HCT116 (cell line): Measurements from ENCODE around the gene IDS. TPM values are rescaled to one million over a fixed set of nuclear protein-coding genes. Genes with fewer than 3 reads are reported as not detected.

Source experiments
- ATAC-seq: fragments of 200-7000 bp; cut with Tn5 transposase; 2 replicates; pipeline ENCODE4 v1.9.1; 2020; ENCODE audit warnings: mild to moderate bottlenecking, moderate library complexity
- BruUV-seq: library from RNA; stranded (reverse); fragments of 400-500 nt; replicated peaks from 2 replicates; lab custom pipeline; 2021; lab: Mats Ljungman, UMichigan
- CTCF ChIA-PET: fragments of 300-600 bp; sonication (Branson Sonifier 250); formaldehyde crosslinking; loops from one replicate; lab custom pipeline; 2021; ENCODE audit warnings: antibody characterized with exemption; lab: Charles Lee
- POLR2A ChIA-PET: fragments of 300-600, 350-600 bp; sonication (Branson Sonifier 250); formaldehyde crosslinking; loops from one replicate; lab custom pipeline; 2021; ENCODE audit warnings: antibody characterized with exemption; lab: Charles Lee
- RAD21 ChIA-PET, 2 experiments: fragments of 300-600 bp; sonication (Branson Sonifier 250); formaldehyde crosslinking; loops; one replicate each; lab custom pipeline; 2023; ENCODE audit warnings: low total read pairs in 2 of 2; ENCODE audit not compliant: uncharacterized antibody in 2 of 2, unreplicated experiment in 2 of 2, low non-redundant PET in 1 of 2; lab: Charles Lee
- DNase-seq: peaks from one replicate; pipeline ENCODE4 v3.0.0-alpha.2; 2010; ENCODE audit warnings: low read depth, low spot score
- H2AFZ ChIP-seq: fragments of 200-600 bp; shearing (Covaris generic), sonication (generic); 2 replicates; pipeline ENCODE4 v1.6.1; 2017; ENCODE audit warnings: low read depth, mixed run types, mixed read lengths, antibody characterized with exemption, low read length; ENCODE audit not compliant: poor library complexity, severe bottlenecking
- H3K27ac ChIP-seq: 2 replicates; pipeline ENCODE4 v1.5.1; 2012; ENCODE audit warnings: low read depth, low read length
- H3K27me3 ChIP-seq: fragments of 200-600 bp; sonication (generic); 2 replicates; pipeline ENCODE4 v1.6.1; 2016; ENCODE audit warnings: mixed run types, low read length, mixed read lengths; ENCODE audit not compliant: insufficient read depth
- H3K36me3 ChIP-seq, 2 experiments: fragments of 200-500 bp in 1 of 2; fragments of 200-600 bp in 1 of 2; sonication (Bioruptor generic) in 1 of 2; sonication (generic) in 1 of 2; 2 replicates each; pipeline versions ENCODE4 v1.5.1 to v1.6.1; 2014 to 2016; ENCODE audit warnings: low read length in 2 of 2, inconsistent platforms in 1 of 2, mixed read lengths in 1 of 2, mixed run types in 1 of 2; ENCODE audit not compliant: insufficient read depth in 2 of 2, control insufficient read depth in 1 of 2
- H3K4me1 ChIP-seq, 2 experiments: fragments of 200-600 bp in 1 of 2; sonication (generic) in 1 of 2; 2 replicates each; pipeline versions ENCODE4 v1.5.1 to v1.6.1; 2012 to 2017; ENCODE audit warnings: low read length in 2 of 2, inconsistent platforms in 1 of 2, mild to moderate bottlenecking in 1 of 2, mixed read lengths in 1 of 2, mixed run types in 1 of 2, moderate library complexity in 1 of 2; ENCODE audit not compliant: insufficient read depth in 2 of 2, control insufficient read depth in 1 of 2
- H3K4me2 ChIP-seq: fragments of 200-600 bp; sonication (generic); 2 replicates; pipeline ENCODE4 v1.6.1; 2017; ENCODE audit warnings: mixed run types, low read length, mixed read lengths
- H3K4me3 ChIP-seq, 2 experiments: fragments of 200-600 bp in 1 of 2; sonication (generic) in 1 of 2; replicated peaks in 1 of 2; 2 replicates each; pipeline ENCODE4 v1.5.1; 2011 to 2016; ENCODE audit warnings: low read length in 2 of 2, control low read depth in 1 of 2, low read depth in 1 of 2, mild to moderate bottlenecking in 1 of 2, mixed read lengths in 1 of 2, mixed run types in 1 of 2
- H3K79me2 ChIP-seq: fragments of 200-600 bp; sonication (generic); 2 replicates; pipeline ENCODE4 v1.6.1; 2017; ENCODE audit warnings: mild to moderate bottlenecking, mixed run types, low read length, moderate library complexity, mixed read lengths; ENCODE audit not compliant: insufficient read depth
- H3K9ac ChIP-seq: fragments of 200-600 bp; sonication (generic); 2 replicates; pipeline ENCODE4 v1.6.1; 2016; ENCODE audit warnings: low read length, mixed read lengths
- H3K9me2 ChIP-seq: fragments of 200-600 bp; sonication (generic), shearing (Covaris generic); 2 replicates; pipeline ENCODE4 v1.6.1; 2017; ENCODE audit warnings: mixed run types, mild to moderate bottlenecking, moderate library complexity; ENCODE audit not compliant: insufficient read depth
- H3K9me3 ChIP-seq, 2 experiments: fragments of 200-500 bp in 1 of 2; fragments of 200-600 bp in 1 of 2; sonication (Bioruptor generic) in 1 of 2; sonication (generic) in 1 of 2; 2 replicates each; pipeline ENCODE4 v1.6.1; 2014 to 2017; ENCODE audit warnings: low read length in 2 of 2, mixed read lengths in 2 of 2, inconsistent platforms in 1 of 2, low read depth in 1 of 2, mild to moderate bottlenecking in 1 of 2, mixed run types in 1 of 2, moderate library complexity in 1 of 2; ENCODE audit not compliant: control insufficient read depth in 1 of 2, insufficient read depth in 1 of 2
- H4K20me1 ChIP-seq: fragments of 200-600 bp; sonication (generic), shearing (Covaris generic); 2 replicates; pipeline ENCODE4 v1.6.1; 2017; ENCODE audit warnings: mixed run types, mild to moderate bottlenecking, moderate library complexity; ENCODE audit not compliant: insufficient read depth
- CBX3 ChIP-seq: IDR thresholded peaks from 2 replicates; pipeline ENCODE4 v1.6.1; 2012; ENCODE audit warnings: low read depth
- CEBPB ChIP-seq: IDR thresholded peaks from 2 replicates; pipeline ENCODE4 v1.6.1; 2012; ENCODE audit warnings: low read depth
- CTCF ChIP-seq, 3 experiments: fragments of 200-600 bp in 1 of 3; sonication (generic) in 1 of 3; IDR thresholded peaks in 2 of 3; conservative IDR thresholded peaks in 1 of 3; 2 replicates each; pipeline ENCODE4 v1.5.1; 2012 to 2017; ENCODE audit warnings: low read depth in 2 of 3, low read length in 2 of 3, antibody characterized with exemption in 1 of 3, borderline replicate concordance in 1 of 3, control low read depth in 1 of 3, mild to moderate bottlenecking in 1 of 3, mixed read lengths in 1 of 3, mixed run types in 1 of 3, moderate library complexity in 1 of 3; ENCODE audit not compliant: insufficient read depth in 1 of 3
- EGR1 ChIP-seq: IDR thresholded peaks from 2 replicates; pipeline ENCODE4 v1.6.1; 2012; ENCODE audit warnings: low read depth
- ELF1 ChIP-seq: IDR thresholded peaks from 2 replicates; pipeline ENCODE4 v1.6.1; 2012; ENCODE audit warnings: low read depth, borderline replicate concordance
- EZH2 ChIP-seq: fragments of 200-600 bp; sonication (generic); IDR thresholded peaks from 2 replicates; pipeline ENCODE4 v1.6.1; 2017; ENCODE audit warnings: antibody characterized with exemption, mixed run types
- EZH2phosphoT487 ChIP-seq: fragments of 200-600 bp; IDR thresholded peaks from 2 replicates; pipeline ENCODE4 v1.6.1; 2018; ENCODE audit warnings: antibody characterized with exemption, borderline replicate concordance
- JUND ChIP-seq: IDR thresholded peaks from 2 replicates; pipeline ENCODE4 v1.6.1; 2012
- MAX ChIP-seq: IDR thresholded peaks from 2 replicates; pipeline ENCODE4 v1.6.1; 2012
- POLR2A ChIP-seq: IDR thresholded peaks from 2 replicates; pipeline ENCODE4 v1.7.0; 2011; ENCODE audit warnings: borderline replicate concordance; ENCODE audit not compliant: insufficient read depth, insufficient read length; ENCODE audit errors: extremely low read depth
- POLR2AphosphoS5 ChIP-seq: IDR thresholded peaks from 2 replicates; pipeline ENCODE4 v1.6.1; 2011; ENCODE audit warnings: mild to moderate bottlenecking, low read depth, low read length, moderate library complexity
- RAD21 ChIP-seq: IDR thresholded peaks from 2 replicates; pipeline ENCODE4 v1.6.1; 2012; ENCODE audit warnings: low read depth, mild to moderate bottlenecking
- REST ChIP-seq: IDR thresholded peaks from 2 replicates; pipeline ENCODE4 v1.6.1; 2012; ENCODE audit warnings: low read depth
- SIN3A ChIP-seq: IDR thresholded peaks from 2 replicates; pipeline ENCODE4 v1.6.1; 2012; ENCODE audit warnings: low read depth
- SP1 ChIP-seq: IDR thresholded peaks from 2 replicates; pipeline ENCODE4 v1.6.1; 2012; ENCODE audit warnings: low read depth
- YY1 ChIP-seq: IDR thresholded peaks from 2 replicates; pipeline ENCODE4 v1.6.1; 2011; ENCODE audit warnings: low read length, low read depth, moderate library complexity, mild to moderate bottlenecking; ENCODE audit not compliant: insufficient replicate concordance; ENCODE audit errors: extremely low read depth
- ZBTB33 ChIP-seq: IDR thresholded peaks from 2 replicates; pipeline ENCODE4 v1.6.1; 2011; ENCODE audit warnings: mild to moderate bottlenecking, low read length, moderate library complexity; ENCODE audit not compliant: insufficient replicate concordance; ENCODE audit errors: extremely low read depth
- intact Hi-C: fragments of 100-400 bp; cut with micrococcal nuclease; formaldehyde crosslinking; loops from 2 replicates; pipeline ENCODE4 v1.10.0; 2022
- total RNA-seq: library from RNA; stranded (reverse); gene quantifications from one replicate; pipeline ENCODE4 v1.2.1, GENCODE V29; 2021; ENCODE audit not compliant: unreplicated experiment

Gene IDS
- total RNA-seq, 1 experiment from 2014 or later, result 42.0 TPM

GRCh38 chrX:149516604-149517003 is 11.5 kb upstream of the IDS start:
- ChIA-PET CTCF (no interaction called here), POLR2A (no interaction called here), RAD21 (no interaction called here)
- Histone ChIP-seq H3K9me3 (no peaks in the 10 kb centered on the region), H3K9ac (no peak overlapping the region), H3K27me3 (no peaks in the 10 kb centered on the region), H2AFZ (no peak overlapping the region), H3K4me3 (no peak overlapping the region), H3K4me1 (peaks cover 9 to 16% of the 10 kb centered on the region in 2 experiments), H3K27ac (no peak overlapping the region), H3K4me2 (no peak overlapping the region), H3K9me2 (no peaks in the 10 kb centered on the region), H3K36me3 (no peaks in the 10 kb centered on the region), H4K20me1 (no peaks in the 10 kb centered on the region), H3K79me2 (no peaks in the 10 kb centered on the region)
- no TSS peak for BruUV-seq
- no peak for ATAC-seq
- TF ChIP-seq REST, result no peak
- no peak for TF ChIP-seq MAX
- TF ChIP-seq EGR1, result no peak
- no peak for TF ChIP-seq JUND
- no peak for TF ChIP-seq RAD21
- TF ChIP-seq SIN3A, result no peak
- no peak for TF ChIP-seq POLR2AphosphoS5
- TF ChIP-seq POLR2A, result no peak
- no peak for TF ChIP-seq ELF1
- no peak for TF ChIP-seq ZBTB33
- no peak for TF ChIP-seq CBX3
- no peak for TF ChIP-seq CTCF (IDR thresholded peaks at IDR 0.05 in 2 of 3, conservative IDR thresholded peaks at IDR 0.05 in 1 of 3; ENCODE audit: borderline replicate concordance in 1 of 3, insufficient read depth in 1 of 3, low read depth in 2 of 3, low read length in 2 of 3)
- no peak for TF ChIP-seq CEBPB
- no peak for TF ChIP-seq EZH2
- TF ChIP-seq EZH2phosphoT487, result no peak
- no peak for TF ChIP-seq YY1
- no peak for TF ChIP-seq SP1
- DNase-seq, result no peak
- intact Hi-C loops, result no loop called here
